Ishikawa (cell line): ENCODE measurements around the gene GALK2.

Experiments
- CEBPB ChIP-seq: IDR thresholded peaks from 2 replicates; pipeline ENCODE4 v1.6.1; 2012
- CREB1 ChIP-seq: IDR thresholded peaks from 2 replicates; pipeline ENCODE4 v1.6.1; 2012; ENCODE audit warnings: low read depth
- EGR1 ChIP-seq: IDR thresholded peaks from 2 replicates; pipeline ENCODE4 v1.6.1; 2012
- EP300 ChIP-seq: IDR thresholded peaks from 2 replicates; pipeline ENCODE4 v1.6.1; 2012; ENCODE audit warnings: borderline replicate concordance
- FOXM1 ChIP-seq: IDR thresholded peaks from 2 replicates; pipeline ENCODE4 v1.6.1; 2012; ENCODE audit warnings: low read depth, borderline replicate concordance
- NFIC ChIP-seq: IDR thresholded peaks from 2 replicates; pipeline ENCODE4 v1.6.1; 2012
- RAD21 ChIP-seq: IDR thresholded peaks from 2 replicates; pipeline ENCODE4 v1.6.1; 2012; ENCODE audit warnings: low read depth
- TAF1 ChIP-seq: IDR thresholded peaks from 2 replicates; pipeline ENCODE4 v1.6.1; 2012; ENCODE audit warnings: low read depth, mild to moderate bottlenecking
- TCF12 ChIP-seq: IDR thresholded peaks from 2 replicates; pipeline ENCODE4 v1.6.1; 2012; ENCODE audit warnings: low read depth
- TEAD4 ChIP-seq: IDR thresholded peaks from 2 replicates; pipeline ENCODE4 v1.6.1; 2012
- YY1 ChIP-seq: IDR thresholded peaks from 2 replicates; pipeline ENCODE4 v1.6.1; 2012; ENCODE audit warnings: low read depth
- ZBTB7A ChIP-seq: IDR thresholded peaks from 2 replicates; pipeline ENCODE4 v1.6.1; 2012; ENCODE audit warnings: low read depth
- TF ChIP-seq, protein P1 (sequence below): IDR thresholded peaks from 2 replicates; pipeline ENCODE4 v1.6.1; 2012; ENCODE audit warnings: low read depth, mild to moderate bottlenecking
- TF ChIP-seq, protein P2 (sequence below): IDR thresholded peaks from 2 replicates; pipeline ENCODE4 v1.6.1; 2012
- TF ChIP-seq, protein P3 (sequence below): IDR thresholded peaks from 2 replicates; pipeline ENCODE4 v1.6.1; 2012

The GALK2 gene

DNA sequence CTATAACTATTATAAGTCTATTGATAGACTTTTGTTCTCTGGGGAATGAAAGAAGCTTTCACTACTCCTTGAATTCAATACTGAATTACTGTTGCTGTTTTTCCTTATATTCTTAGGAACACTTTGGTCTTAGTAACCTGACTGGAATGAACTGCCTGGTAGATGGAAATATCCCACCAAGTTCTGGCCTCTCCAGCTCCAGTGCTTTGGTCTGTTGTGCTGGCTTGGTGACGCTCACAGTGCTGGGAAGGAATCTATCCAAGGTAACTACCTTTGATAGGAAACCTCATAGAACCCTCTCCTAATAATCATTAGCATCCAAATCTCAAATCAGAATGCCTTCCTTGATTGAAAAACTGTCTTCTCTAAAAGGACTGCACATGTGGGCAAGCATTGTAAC, 69.1 kb downstream of the GALK2 start:
- TF ChIP-seq ZBTB7A (no peak), TAF1 (no peak), EGR1 (no peak), TEAD4 (no peak), CREB1 (no peak), YY1 (no peak), FOXM1 (no peak), NFIC (no peak), EP300 (no peak), TCF12 (no peak), RAD21 (no peak), CEBPB (no peak)
- TF ChIP-seq, protein P1, sequence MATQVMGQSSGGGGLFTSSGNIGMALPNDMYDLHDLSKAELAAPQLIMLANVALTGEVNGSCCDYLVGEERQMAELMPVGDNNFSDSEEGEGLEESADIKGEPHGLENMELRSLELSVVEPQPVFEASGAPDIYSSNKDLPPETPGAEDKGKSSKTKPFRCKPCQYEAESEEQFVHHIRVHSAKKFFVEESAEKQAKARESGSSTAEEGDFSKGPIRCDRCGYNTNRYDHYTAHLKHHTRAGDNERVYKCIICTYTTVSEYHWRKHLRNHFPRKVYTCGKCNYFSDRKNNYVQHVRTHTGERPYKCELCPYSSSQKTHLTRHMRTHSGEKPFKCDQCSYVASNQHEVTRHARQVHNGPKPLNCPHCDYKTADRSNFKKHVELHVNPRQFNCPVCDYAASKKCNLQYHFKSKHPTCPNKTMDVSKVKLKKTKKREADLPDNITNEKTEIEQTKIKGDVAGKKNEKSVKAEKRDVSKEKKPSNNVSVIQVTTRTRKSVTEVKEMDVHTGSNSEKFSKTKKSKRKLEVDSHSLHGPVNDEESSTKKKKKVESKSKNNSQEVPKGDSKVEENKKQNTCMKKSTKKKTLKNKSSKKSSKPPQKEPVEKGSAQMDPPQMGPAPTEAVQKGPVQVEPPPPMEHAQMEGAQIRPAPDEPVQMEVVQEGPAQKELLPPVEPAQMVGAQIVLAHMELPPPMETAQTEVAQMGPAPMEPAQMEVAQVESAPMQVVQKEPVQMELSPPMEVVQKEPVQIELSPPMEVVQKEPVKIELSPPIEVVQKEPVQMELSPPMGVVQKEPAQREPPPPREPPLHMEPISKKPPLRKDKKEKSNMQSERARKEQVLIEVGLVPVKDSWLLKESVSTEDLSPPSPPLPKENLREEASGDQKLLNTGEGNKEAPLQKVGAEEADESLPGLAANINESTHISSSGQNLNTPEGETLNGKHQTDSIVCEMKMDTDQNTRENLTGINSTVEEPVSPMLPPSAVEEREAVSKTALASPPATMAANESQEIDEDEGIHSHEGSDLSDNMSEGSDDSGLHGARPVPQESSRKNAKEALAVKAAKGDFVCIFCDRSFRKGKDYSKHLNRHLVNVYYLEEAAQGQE: no peak
- TF ChIP-seq, protein P2, sequence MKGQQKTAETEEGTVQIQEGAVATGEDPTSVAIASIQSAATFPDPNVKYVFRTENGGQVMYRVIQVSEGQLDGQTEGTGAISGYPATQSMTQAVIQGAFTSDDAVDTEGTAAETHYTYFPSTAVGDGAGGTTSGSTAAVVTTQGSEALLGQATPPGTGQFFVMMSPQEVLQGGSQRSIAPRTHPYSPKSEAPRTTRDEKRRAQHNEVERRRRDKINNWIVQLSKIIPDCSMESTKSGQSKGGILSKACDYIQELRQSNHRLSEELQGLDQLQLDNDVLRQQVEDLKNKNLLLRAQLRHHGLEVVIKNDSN: no peak
- TF ChIP-seq, protein P3, sequence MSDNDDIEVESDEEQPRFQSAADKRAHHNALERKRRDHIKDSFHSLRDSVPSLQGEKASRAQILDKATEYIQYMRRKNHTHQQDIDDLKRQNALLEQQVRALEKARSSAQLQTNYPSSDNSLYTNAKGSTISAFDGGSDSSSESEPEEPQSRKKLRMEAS: no peak

DNA sequence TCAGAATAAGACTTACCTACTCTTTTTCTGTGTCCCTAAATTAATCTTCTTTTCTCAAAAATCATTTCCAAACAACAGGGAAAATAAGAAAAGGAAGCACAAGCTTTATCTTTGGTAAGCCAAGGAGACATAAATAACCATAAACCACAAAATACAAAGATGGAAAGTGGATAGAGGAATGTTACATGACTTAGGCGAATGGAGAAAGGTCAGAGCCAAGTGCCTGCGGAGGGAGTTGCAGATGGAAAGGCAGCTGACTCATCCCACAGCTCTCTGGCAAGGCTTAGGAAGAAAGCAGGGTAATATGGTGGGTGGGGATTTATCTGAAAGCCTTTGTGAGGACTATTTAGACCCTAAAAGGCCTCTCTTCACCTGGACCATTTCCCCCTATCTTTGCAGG, 72.8 kb downstream of the GALK2 start:
- TF ChIP-seq EGR1: no peak
- no peak for TF ChIP-seq FOXM1
- no peak for TF ChIP-seq EP300
- no peak for TF ChIP-seq CEBPB
- no peak for TF ChIP-seq TEAD4
- no peak for TF ChIP-seq RAD21
- TF ChIP-seq, protein P1: no peak
- TF ChIP-seq YY1: no peak
- no peak for TF ChIP-seq NFIC
- TF ChIP-seq, protein P3: no peak
- TF ChIP-seq, protein P2: no peak
- no peak for TF ChIP-seq ZBTB7A
- no peak for TF ChIP-seq TCF12
- TF ChIP-seq TAF1: no peak
- TF ChIP-seq CREB1: no peak

DNA sequence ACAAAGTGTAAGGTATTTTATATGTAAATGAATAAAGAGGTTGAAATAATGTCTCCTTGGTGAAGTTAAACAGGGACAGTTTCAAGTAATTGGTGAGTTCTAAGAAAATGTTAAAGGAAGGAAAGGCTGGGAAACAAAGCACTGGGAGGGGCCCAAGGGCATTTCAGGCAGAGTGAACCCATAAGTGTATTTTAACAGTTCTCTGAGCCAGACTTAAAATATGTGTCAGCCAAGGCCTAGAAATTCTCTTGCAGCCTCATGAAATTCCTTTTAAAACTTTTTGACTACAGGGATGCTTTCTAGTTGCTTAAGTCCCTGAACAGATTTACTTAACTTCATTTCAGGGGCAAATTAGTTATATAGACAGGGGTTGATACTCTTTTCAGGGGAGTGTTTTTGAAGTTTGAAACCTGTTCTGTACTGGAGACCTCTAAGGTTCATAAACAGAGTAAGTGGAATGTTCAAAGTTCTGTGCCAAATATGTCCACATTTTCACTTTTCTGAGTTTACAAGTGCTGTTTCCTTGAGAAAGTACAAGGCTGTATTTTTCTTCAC, 77.6 kb downstream of the GALK2 start:
- no peak for TF ChIP-seq TEAD4
- no peak for TF ChIP-seq YY1
- TF ChIP-seq ZBTB7A: no peak
- TF ChIP-seq, protein P2: no peak
- TF ChIP-seq TAF1: no peak
- no peak for TF ChIP-seq TCF12
- no peak for TF ChIP-seq EGR1
- TF ChIP-seq, protein P3: no peak
- TF ChIP-seq EP300: no peak
- TF ChIP-seq CREB1: no peak
- no peak for TF ChIP-seq NFIC
- no peak for TF ChIP-seq RAD21

DNA sequence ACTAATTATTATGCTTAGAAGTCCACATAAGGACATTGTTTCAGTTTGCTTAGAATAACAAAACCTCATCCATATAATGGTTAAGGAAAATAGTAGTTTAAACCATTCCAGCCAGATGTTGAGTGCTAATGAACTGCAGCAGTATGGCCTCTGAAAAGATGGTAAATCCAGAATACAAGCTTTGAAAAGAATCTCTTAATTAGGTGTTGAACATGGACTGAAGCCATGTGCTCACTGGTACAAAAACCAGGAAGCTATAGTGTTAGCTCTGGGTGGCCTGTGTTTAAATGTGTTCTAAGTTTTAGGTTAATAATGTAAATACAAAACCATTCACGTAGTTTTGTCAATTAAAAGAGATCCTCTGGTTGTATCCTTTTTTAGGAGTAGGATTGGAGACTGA, 78.2 kb downstream of the GALK2 start:
- TF ChIP-seq TEAD4 (no peak), TCF12 (no peak), CEBPB (no peak)
- TF ChIP-seq, protein P2: no peak
- TF ChIP-seq, protein P3: no peak
